ENCODE measurements around the gene TTYH1.
"Not testable (repeated sequence)": the region's sequence is repeated elsewhere in the genome, so short reads cannot be mapped to it uniquely, and the experiment has no call there.

Gene TTYH1

DNA sequence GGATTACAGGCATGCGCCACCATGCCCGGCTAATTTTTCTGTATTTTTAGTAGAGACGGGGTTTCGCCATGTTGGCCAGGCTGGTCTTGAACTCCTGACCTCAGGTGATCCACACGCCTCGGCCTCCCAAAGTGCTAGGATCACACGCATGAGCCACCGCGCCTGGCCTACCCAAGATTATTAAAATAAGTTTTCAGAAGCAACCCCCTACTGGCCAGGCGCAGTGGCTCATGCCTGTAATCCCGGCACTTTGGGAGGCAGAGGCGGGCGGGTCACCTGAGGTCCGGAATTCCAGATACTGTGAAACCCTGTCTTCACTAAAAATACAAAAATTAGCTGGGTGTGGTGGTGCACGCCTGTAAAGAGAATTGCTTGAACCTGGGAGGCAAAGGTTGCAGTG is 31.1 kb downstream of the TTYH1 start:
- not testable (repeated sequence) for DNase-seq

DNA sequence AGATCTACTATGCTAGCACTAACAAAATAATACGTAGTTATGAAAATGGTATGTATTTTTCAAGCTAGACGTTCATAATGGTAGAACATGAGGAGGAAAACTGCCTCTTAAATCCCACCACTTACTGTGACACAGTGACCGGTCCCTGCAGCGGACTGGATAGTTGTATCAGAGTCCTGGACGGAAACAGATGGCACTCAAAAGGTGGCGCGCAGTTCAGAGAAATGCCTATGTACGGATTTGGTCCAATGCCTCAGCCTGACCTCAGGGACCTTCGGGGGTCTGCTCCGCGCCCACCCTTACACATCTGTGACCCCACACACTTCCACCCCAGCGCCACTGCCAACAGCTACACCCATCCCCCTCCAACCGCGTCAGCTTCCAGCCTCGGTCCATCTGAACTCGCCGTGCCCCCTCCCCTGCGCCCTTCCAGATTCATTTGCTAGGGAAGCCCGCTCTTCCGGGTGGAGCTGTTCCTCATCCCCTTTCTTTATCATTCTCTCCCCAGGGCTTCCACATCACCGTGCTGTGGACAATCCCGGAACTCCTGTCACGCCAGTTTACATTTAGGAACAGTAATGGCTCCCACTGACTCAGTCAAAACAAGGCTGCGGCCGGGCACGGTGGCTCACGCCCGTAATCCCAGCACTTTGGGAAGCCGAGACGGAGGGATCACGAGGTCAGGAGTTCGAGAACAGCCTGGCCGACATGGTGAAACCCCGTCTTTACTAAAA is 32.9 kb downstream of the TTYH1 start:
- DNase-seq, result peak; percentile 49

GRCh38 chr19:54448774-54449700 is 33.8 kb downstream of the TTYH1 start, which contains the start of gene LENG8:
TSS of gene LENG8 (plus strand) at chr19:54449199. CDS start at chr19:54451345, 2,146 bp downstream.
- DNase-seq, result peak; percentile 93

- no peak for DNase-seq
Observed at GRCh38 chr19:54449701-54450069, 34.4 kb downstream of the TTYH1 start.

GRCh38 chr19:54451331-54451871 is 36.1 kb downstream of the TTYH1 start:
- DNase-seq, result no peak

GRCh38 chr19:54451997-54452396 is 36.7 kb downstream of the TTYH1 start:
- DNase-seq, result no peak

GRCh38 chr19:54452626-54453025 is 37.4 kb downstream of the TTYH1 start:
- no peak for DNase-seq

GRCh38 chr19:54453921-54454780 is 38.9 kb downstream of the TTYH1 start:
- no peak for DNase-seq

DNA sequence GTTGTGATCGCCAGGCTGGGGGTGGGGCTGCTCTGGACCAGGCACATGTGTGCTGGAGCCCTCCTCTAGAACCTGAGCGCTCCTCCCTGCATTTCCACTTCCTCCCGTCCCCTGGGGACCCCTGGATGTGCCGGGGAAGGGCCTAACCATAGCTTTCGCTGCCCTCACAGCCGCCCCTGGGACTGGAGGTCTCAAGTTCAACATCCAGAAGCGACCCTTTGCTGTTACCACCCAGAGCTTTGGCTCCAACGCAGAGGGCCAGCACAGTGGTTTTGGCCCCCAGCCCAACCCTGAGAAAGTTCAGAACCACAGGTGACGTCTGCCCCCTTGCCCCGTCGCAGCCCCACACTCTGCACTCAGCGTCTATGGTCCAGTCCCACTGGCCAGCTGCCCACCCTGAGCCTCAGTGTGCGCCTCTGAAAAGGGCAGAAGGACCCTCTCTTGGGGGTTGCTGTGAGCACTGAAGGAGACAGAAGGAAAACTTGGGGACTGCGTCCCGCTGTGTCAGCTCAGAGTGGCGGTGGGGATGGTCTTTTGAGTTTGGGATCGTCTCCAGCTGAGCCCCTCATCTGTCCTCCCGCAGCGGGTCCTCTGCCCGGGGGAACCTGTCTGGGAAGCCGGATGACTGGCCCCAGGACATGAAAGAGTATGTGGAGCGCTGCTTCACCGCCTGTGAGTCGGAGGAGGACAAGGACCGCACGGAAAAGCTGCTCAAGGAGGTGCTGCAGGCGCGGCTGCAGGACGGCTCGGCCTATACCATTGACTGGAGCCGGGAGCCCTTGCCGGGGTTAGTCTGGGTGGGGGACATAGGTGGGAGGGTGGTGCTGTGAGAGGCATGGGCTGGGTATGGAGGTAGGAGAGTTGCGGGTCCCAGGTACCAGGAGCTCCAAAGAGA is 39.8 kb downstream of the TTYH1 start:
- no peak for DNase-seq

GRCh38 chr19:54455786-54456422 is 40.6 kb downstream of the TTYH1 start:
- DNase-seq, result no peak

GRCh38 chr19:54456423-54457373 is 41.4 kb downstream of the TTYH1 start:
- no peak for DNase-seq

- DNase-seq, result no peak
Observed at GRCh38 chr19:54457773-54458647, 42.7 kb downstream of the TTYH1 start.

GRCh38 chr19:54458648-54459281 is 43.5 kb downstream of the TTYH1 start:
- DNase-seq, result no peak

- DNase-seq, result no peak
Observed at GRCh38 chr19:54459282-54460229, 44.3 kb downstream of the TTYH1 start.

- DNase-seq, result no peak
Observed at GRCh38 chr19:54460230-54461005, 45.2 kb downstream of the TTYH1 start.

DNA sequence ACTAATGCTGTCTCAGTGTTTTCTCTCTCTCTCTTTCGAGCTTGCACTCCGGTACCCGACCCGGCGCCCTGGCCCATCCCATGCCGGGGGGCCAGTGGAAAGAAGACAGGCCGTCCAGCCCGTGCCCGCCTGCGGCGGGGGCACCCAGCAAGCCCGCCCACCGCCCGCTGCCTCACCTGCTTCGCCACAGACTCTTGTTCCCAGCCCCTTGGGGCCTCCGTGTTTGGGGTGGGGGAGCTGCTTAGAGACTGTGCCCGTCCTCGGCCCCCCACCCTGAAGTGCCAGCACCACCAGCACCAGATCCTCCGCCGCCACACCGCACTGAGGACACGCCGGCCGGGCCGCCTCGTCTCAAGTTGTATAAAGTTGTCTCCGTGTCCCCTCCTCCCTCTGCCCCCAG is 45.9 kb downstream of the TTYH1 start:
- no peak for DNase-seq
